ENCODE results near the gene DCP1A. TPM values are rescaled to one million over a fixed set of nuclear protein-coding genes. Genes with fewer than 3 reads are reported as not detected.

DCP1A gene
- total and polyA plus RNA-seq, 4 donors, result 3.5 to 11.3 (median 8.2) TPM

GRCh38 chr3:53250453-53250852, 96.9 kb downstream of the DCP1A start:
- WGBS, result 94% methylated on average over 3 of the region's 3 CpGs
- Histone ChIP-seq H3K27me3 (ENCODE audit: control insufficient read depth in 4 of 4, insufficient read depth in 4 of 4, low read length in 3 of 4) (no peaks in the 10 kb centered on the region), H3K4me1 (ENCODE audit: control insufficient read depth in 4 of 4, insufficient read depth in 4 of 4, low read length in 3 of 4) (peaks cover 7 to 20% (median 12%) of the 10 kb centered on the region in 4 donors), H3K9ac (ENCODE audit: low read depth in 1 of 2, low read length in 2 of 2) (no peak overlapping the region), H3K4me3 (ENCODE audit: low read depth in 1 of 3, low read length in 3 of 3) (no peak overlapping the region), H3K36me3 (ENCODE audit: control insufficient read depth in 4 of 4, insufficient read depth in 3 of 4, low read depth in 1 of 4, low read length in 3 of 4) (no peaks in the 10 kb centered on the region), H3K27ac (ENCODE audit: low read depth in 1 of 2, low read length in 2 of 2) (peak overlapping the region in 1 of 2 donors; percentile 57), H3K9me3 (ENCODE audit: control insufficient read depth in 4 of 4, low read length in 3 of 4) (no peaks in the 10 kb centered on the region)
- DNase-seq (ENCODE audit: low spot score), result no peak
- TF ChIP-seq GABPA (IDR thresholded peaks at IDR 0.05 in 1 of 2, conservative IDR thresholded peaks at IDR 0.05 in 1 of 2) (no peak), YY1 (IDR thresholded peaks at IDR 0.05) (no peak), ZBTB33 (IDR thresholded peaks at IDR 0.05) (no peak), HNF4A (conservative IDR thresholded peaks at IDR 0.05) (no peak), FOXA1 (IDR thresholded peaks at IDR 0.05) (no peak), HNF4G (IDR thresholded peaks at IDR 0.05) (no peak), RAD21 (IDR thresholded peaks at IDR 0.05) (no peak), EGR1 (IDR thresholded peaks at IDR 0.05; ENCODE audit: low read depth in 2 of 2) (no peak)
- TF ChIP-seq, protein P1, sequence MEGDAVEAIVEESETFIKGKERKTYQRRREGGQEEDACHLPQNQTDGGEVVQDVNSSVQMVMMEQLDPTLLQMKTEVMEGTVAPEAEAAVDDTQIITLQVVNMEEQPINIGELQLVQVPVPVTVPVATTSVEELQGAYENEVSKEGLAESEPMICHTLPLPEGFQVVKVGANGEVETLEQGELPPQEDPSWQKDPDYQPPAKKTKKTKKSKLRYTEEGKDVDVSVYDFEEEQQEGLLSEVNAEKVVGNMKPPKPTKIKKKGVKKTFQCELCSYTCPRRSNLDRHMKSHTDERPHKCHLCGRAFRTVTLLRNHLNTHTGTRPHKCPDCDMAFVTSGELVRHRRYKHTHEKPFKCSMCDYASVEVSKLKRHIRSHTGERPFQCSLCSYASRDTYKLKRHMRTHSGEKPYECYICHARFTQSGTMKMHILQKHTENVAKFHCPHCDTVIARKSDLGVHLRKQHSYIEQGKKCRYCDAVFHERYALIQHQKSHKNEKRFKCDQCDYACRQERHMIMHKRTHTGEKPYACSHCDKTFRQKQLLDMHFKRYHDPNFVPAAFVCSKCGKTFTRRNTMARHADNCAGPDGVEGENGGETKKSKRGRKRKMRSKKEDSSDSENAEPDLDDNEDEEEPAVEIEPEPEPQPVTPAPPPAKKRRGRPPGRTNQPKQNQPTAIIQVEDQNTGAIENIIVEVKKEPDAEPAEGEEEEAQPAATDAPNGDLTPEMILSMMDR (IDR thresholded peaks at IDR 0.05; ENCODE audit: low read depth, low read length, missing input control), result no peak

DNA sequence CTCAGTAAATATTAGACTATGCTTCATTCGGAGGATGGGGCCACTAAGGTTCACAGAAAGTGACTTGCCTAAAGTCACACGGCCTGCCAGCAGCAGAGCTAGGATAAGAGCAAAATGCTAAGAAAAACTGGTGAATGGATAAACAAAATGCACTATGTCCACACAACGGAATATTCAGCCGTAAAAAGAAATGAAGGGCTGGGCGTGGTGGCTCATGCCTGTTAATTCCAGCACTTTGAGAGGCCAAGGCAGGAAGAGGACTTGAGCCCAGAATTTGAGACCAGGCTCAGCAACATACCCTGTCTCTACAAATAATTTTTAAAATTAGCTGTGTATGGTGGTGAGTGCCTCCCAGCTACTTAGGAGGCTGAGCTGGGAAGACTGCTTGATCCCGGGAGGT, 99.2 kb downstream of the DCP1A start:
- no peak for TF ChIP-seq MAX (IDR thresholded peaks at IDR 0.05)
- TF ChIP-seq, protein P1 (IDR thresholded peaks at IDR 0.05; ENCODE audit: low read depth, low read length, missing input control), result no peak
- TF ChIP-seq REST (IDR thresholded peaks at IDR 0.05), result no peak
- TF ChIP-seq EGR1 (IDR thresholded peaks at IDR 0.05; ENCODE audit: low read depth in 2 of 2), result no peak
- TF ChIP-seq YY1 (IDR thresholded peaks at IDR 0.05), result no peak
- no peak for TF ChIP-seq TAF1 (conservative IDR thresholded peaks at IDR 0.05)
- TF ChIP-seq FOXA1 (IDR thresholded peaks at IDR 0.05), result no peak
- no peak for TF ChIP-seq GABPA (IDR thresholded peaks at IDR 0.05 in 1 of 2, conservative IDR thresholded peaks at IDR 0.05 in 1 of 2)
- TF ChIP-seq HNF4A (conservative IDR thresholded peaks at IDR 0.05), result no peak
- no peak for TF ChIP-seq RAD21 (IDR thresholded peaks at IDR 0.05)
- no peak for TF ChIP-seq NR2F2 (IDR thresholded peaks at IDR 0.05)
- no peak for TF ChIP-seq ZBTB33 (IDR thresholded peaks at IDR 0.05)
- no peak for TF ChIP-seq HNF4G (IDR thresholded peaks at IDR 0.05)
- no peak for TF ChIP-seq FOXA2 (IDR thresholded peaks at IDR 0.05)
- TF ChIP-seq SP1 (IDR thresholded peaks at IDR 0.05), result no peak
- TF ChIP-seq RXRA (IDR thresholded peaks at IDR 0.05), result no peak
- Histone ChIP-seq H3K4me3 (ENCODE audit: low read depth in 1 of 3, low read length in 3 of 3) (no peak overlapping the region), H3K4me1 (ENCODE audit: control insufficient read depth in 4 of 4, insufficient read depth in 4 of 4, low read length in 3 of 4) (peaks cover 0 to 8% (median 4%) of the 10 kb centered on the region in 4 donors), H3K9me3 (ENCODE audit: control insufficient read depth in 4 of 4, low read length in 3 of 4) (no peaks in the 10 kb centered on the region), H3K27me3 (ENCODE audit: control insufficient read depth in 4 of 4, insufficient read depth in 4 of 4, low read length in 3 of 4) (no peaks in the 10 kb centered on the region), H3K9ac (ENCODE audit: low read depth in 1 of 2, low read length in 2 of 2) (no peak overlapping the region), H3K36me3 (ENCODE audit: control insufficient read depth in 4 of 4, insufficient read depth in 3 of 4, low read depth in 1 of 4, low read length in 3 of 4) (no peaks in the 10 kb centered on the region), H3K27ac (ENCODE audit: low read depth in 1 of 2, low read length in 2 of 2) (no peak overlapping the region)
- WGBS, result 92% methylated on average over 6 of the region's 6 CpGs
- DNase-seq (ENCODE audit: low spot score), result no peak

Data from liver (tissue), 9 donors.